ENCODE measurements around the gene LCA5.

- no peak for TF ChIP-seq CTCF (IDR thresholded peaks at IDR 0.05; ENCODE audit: low read length)
- no peak for TF ChIP-seq EZH2 (IDR thresholded peaks at IDR 0.05; ENCODE audit: borderline replicate concordance, low read length)
Observed at GRCh38 chr6:79440598-79440997, 96.6 kb downstream of the LCA5 start.
